Measurements from ENCODE around the gene NBEA. TPM values are rescaled to one million over a fixed set of nuclear protein-coding genes. Genes with fewer than 3 reads are reported as not detected.

NBEA gene
- total RNA-seq, 1 donor from 2014 or later, result 10.8 TPM

DNA sequence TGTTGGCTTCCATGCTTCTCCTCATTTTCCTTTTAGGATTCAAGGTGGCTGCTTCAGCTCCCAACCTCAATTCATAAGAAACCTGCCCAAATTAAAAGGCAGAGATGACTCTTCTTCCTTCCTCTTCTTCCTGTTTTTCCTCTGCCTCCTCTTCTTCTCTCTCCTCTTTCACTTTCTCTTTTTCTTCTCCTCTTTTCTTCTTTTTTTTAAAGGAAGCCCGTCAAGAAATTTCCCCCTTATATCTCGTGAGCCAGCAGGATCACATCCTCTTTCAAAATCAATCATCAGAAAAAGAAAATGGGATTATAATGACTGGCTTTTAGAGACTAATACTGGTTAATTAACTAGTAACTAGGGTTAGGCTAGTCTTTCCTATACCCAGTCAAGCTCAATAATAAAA is 220.3 kb downstream of the NBEA start:
- Mint-ChIP-seq H3K36me3 (ENCODE audit: low read depth) (no peaks in the 10 kb centered on the region), H3K27me3 (ENCODE audit: low read depth) (no peaks in the 10 kb centered on the region), H3K9me3 (no peaks in the 10 kb centered on the region), H3K4me3 (no peak overlapping the region), H3K4me1 (peaks cover 14% of the 10 kb centered on the region), H3K27ac (ENCODE audit: unreplicated experiment) (no peak overlapping the region)
- TF ChIP-seq CTCF (conservative IDR thresholded peaks at IDR 0.05), result no peak
- DNase-seq (ENCODE audit: low read depth, low spot score), result no peak

GRCh38 chr13:35163674-35164073 is 221.6 kb downstream of the NBEA start:
- no peak for DNase-seq (ENCODE audit: low read depth, low spot score)
- Mint-ChIP-seq H3K4me3 (no peak overlapping the region), H3K27me3 (ENCODE audit: low read depth) (no peaks in the 10 kb centered on the region), H3K9me3 (no peaks in the 10 kb centered on the region), H3K4me1 (peaks cover 14% of the 10 kb centered on the region), H3K27ac (ENCODE audit: unreplicated experiment) (no peak overlapping the region), H3K36me3 (ENCODE audit: low read depth) (no peaks in the 10 kb centered on the region)
- TF ChIP-seq CTCF (conservative IDR thresholded peaks at IDR 0.05), result no peak

GRCh38 chr13:35164324-35164932 is 222.4 kb downstream of the NBEA start:
- peaks cover 14% of the 10 kb centered on the region for H3K4me1 Mint-ChIP-seq
- no peak overlapping the region for H3K4me3 Mint-ChIP-seq
- peak; percentile 85 for TF ChIP-seq CTCF (conservative IDR thresholded peaks at IDR 0.05)
- H3K36me3 Mint-ChIP-seq (ENCODE audit: low read depth), result no peaks in the 10 kb centered on the region
- H3K9me3 Mint-ChIP-seq, result no peaks in the 10 kb centered on the region
- no peak overlapping the region for H3K27ac Mint-ChIP-seq (ENCODE audit: unreplicated experiment)
- no peak for DNase-seq (ENCODE audit: low read depth, low spot score)
- H3K27me3 Mint-ChIP-seq (ENCODE audit: low read depth), result no peaks in the 10 kb centered on the region

GRCh38 chr13:35165205-35165604 is 223.1 kb downstream of the NBEA start:
- H3K27me3 Mint-ChIP-seq (ENCODE audit: low read depth), result no peaks in the 10 kb centered on the region
- no peaks in the 10 kb centered on the region for H3K36me3 Mint-ChIP-seq (ENCODE audit: low read depth)
- DNase-seq (ENCODE audit: low read depth, low spot score), result no peak
- peaks cover 14% of the 10 kb centered on the region for H3K4me1 Mint-ChIP-seq
- no peaks in the 10 kb centered on the region for H3K9me3 Mint-ChIP-seq
- H3K4me3 Mint-ChIP-seq, result no peak overlapping the region
- peak; percentile 14 for TF ChIP-seq CTCF (conservative IDR thresholded peaks at IDR 0.05)
- no peak overlapping the region for H3K27ac Mint-ChIP-seq (ENCODE audit: unreplicated experiment)

DNA sequence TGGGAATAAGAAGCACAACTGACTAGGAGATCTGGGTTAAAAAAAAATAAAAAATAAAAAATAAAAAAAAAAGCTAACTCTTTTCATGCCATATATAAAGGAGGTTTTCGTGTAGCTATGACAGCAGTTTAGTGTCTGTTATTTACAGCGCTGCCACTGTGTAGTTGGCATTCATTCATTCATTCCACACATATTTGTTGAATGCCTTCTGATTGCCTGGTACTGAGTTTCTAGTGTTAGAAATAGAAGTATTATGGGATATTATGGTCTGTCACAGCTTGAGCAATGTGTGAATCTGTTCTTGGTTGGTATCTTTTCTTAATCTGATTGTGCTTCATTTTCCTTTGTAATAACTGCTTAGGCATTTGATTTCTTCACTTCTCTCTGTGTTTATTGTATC is 237.4 kb downstream of the NBEA start:
- no peaks in the 10 kb centered on the region for H3K4me1 Mint-ChIP-seq
- no peaks in the 10 kb centered on the region for H3K36me3 Mint-ChIP-seq (ENCODE audit: low read depth)

More for the DNA sequence above, 237.4 kb downstream of the NBEA start:
- DNase-seq (ENCODE audit: low read depth, low spot score), result no peak
- H3K9me3 Mint-ChIP-seq, result no peaks in the 10 kb centered on the region
- no peak overlapping the region for H3K4me3 Mint-ChIP-seq
- no peaks in the 10 kb centered on the region for H3K27me3 Mint-ChIP-seq (ENCODE audit: low read depth)
- H3K27ac Mint-ChIP-seq (ENCODE audit: unreplicated experiment), result no peak overlapping the region
- TF ChIP-seq CTCF (conservative IDR thresholded peaks at IDR 0.05), result no peak
